Measurements from ENCODE around the gene AKAP13.

AKAP13 gene

GRCh38 chr15:85380217-85380811, at the start of gene AKAP13:
TSS of gene AKAP13 (plus strand) at chr15:85380603. CDS start at chr15:85485721, 105,118 bp downstream.
- H3K4me3 ChIP-seq (ENCODE audit: low read depth, low read length) = peak within 1 kb of the TSS; percentile 66
- TF ChIP-seq CTCF (IDR thresholded peaks at IDR 0.05; ENCODE audit: low read depth, low read length, missing control alignments) = no peak
- peak; percentile 98 for DNase-seq (ENCODE audit: low read depth)
- in situ Hi-C loops (cut with HindIII; ENCODE audit: low sequenced_read_pairs) = no loop called here

GRCh38 chr15:85330901-85331588, 49.4 kb upstream of the AKAP13 start:
- H3K4me3 ChIP-seq (ENCODE audit: low read depth, low read length) = no peak overlapping the region
- DNase-seq (ENCODE audit: low read depth) = peak; percentile 86
- peak; percentile 98 for TF ChIP-seq CTCF (IDR thresholded peaks at IDR 0.05; ENCODE audit: low read depth, low read length, missing control alignments)
- in situ Hi-C loops (cut with HindIII; ENCODE audit: low sequenced_read_pairs) = no loop called here

- in situ Hi-C loops (cut with HindIII; ENCODE audit: low sequenced_read_pairs) = no loop called here
- TF ChIP-seq CTCF (IDR thresholded peaks at IDR 0.05; ENCODE audit: low read depth, low read length, missing control alignments) = no peak
- no peak overlapping the region for H3K4me3 ChIP-seq (ENCODE audit: low read depth, low read length)
- no peak for DNase-seq (ENCODE audit: low read depth)
Measured at GRCh38 chr15:85331655-85332285, 48.6 kb upstream of the AKAP13 start.

GRCh38 chr15:85333132-85333831, 47.1 kb upstream of the AKAP13 start:
- no peak overlapping the region for H3K4me3 ChIP-seq (ENCODE audit: low read depth, low read length)
- TF ChIP-seq CTCF (IDR thresholded peaks at IDR 0.05; ENCODE audit: low read depth, low read length, missing control alignments) = no peak
- peak; percentile 73 for DNase-seq (ENCODE audit: low read depth)
- in situ Hi-C loops (cut with HindIII; ENCODE audit: low sequenced_read_pairs) = no loop called here

- no peak overlapping the region for H3K4me3 ChIP-seq (ENCODE audit: low read depth, low read length)
- in situ Hi-C loops (cut with HindIII; ENCODE audit: low sequenced_read_pairs) = no loop called here
- no peak for TF ChIP-seq CTCF (IDR thresholded peaks at IDR 0.05; ENCODE audit: low read depth, low read length, missing control alignments)
- no peak for DNase-seq (ENCODE audit: low read depth)
Measured at GRCh38 chr15:85334241-85334640, 46.2 kb upstream of the AKAP13 start.

- no peak overlapping the region for H3K4me3 ChIP-seq (ENCODE audit: low read depth, low read length)
- DNase-seq (ENCODE audit: low read depth) = no peak
- no peak for TF ChIP-seq CTCF (IDR thresholded peaks at IDR 0.05; ENCODE audit: low read depth, low read length, missing control alignments)
- in situ Hi-C loops (cut with HindIII; ENCODE audit: low sequenced_read_pairs) = loop anchor here (5.0 kb wide), 1 partner anchor 77 kb away; no protein-coding TSS in a partner anchor
Measured at GRCh38 chr15:85335193-85335942, 45.0 kb upstream of the AKAP13 start.
